IMR-90 (cell line): ENCODE results near the gene COL7A1.

Source experiments
- CEBPB ChIP-seq: IDR thresholded peaks from 2 replicates; pipeline ENCODE4 v1.6.1; 2012; ENCODE audit warnings: low read depth, low read length, improper control_type of control experiment
- CTCF ChIP-seq: conservative IDR thresholded peaks from 2 replicates; pipeline ENCODE4 v1.5.1; 2012; ENCODE audit warnings: mild to moderate bottlenecking, low read depth, low read length, improper control_type of control experiment
- FOS ChIP-seq: fragments of 150-350 bp; IDR thresholded peaks from 2 replicates; pipeline ENCODE4 v1.6.1; 2016; ENCODE audit warnings: low read depth, low read length
- MAFK ChIP-seq: IDR thresholded peaks from 2 replicates; pipeline ENCODE4 v1.6.1; 2012; ENCODE audit warnings: low read depth, low read length, improper control_type of control experiment
- MAZ ChIP-seq: IDR thresholded peaks from 2 replicates; pipeline ENCODE4 v1.6.1; 2012; ENCODE audit warnings: low read depth, mild to moderate bottlenecking, low read length, improper control_type of control experiment, moderate library complexity, borderline replicate concordance
- MXI1 ChIP-seq: IDR thresholded peaks from 2 replicates; pipeline ENCODE4 v1.6.1; 2012; ENCODE audit warnings: low read depth, mild to moderate bottlenecking, low read length, moderate library complexity, borderline replicate concordance
- NFE2L2 ChIP-seq: fragments of 150-350 bp; IDR thresholded peaks from 2 replicates; pipeline ENCODE4 v1.6.1; 2016; ENCODE audit warnings: low read depth, mild to moderate bottlenecking, low read length
- POLR2A ChIP-seq: IDR thresholded peaks from 2 replicates; pipeline ENCODE4 v1.6.1; 2012; ENCODE audit warnings: mild to moderate bottlenecking, low read depth, low read length
- RCOR1 ChIP-seq: IDR thresholded peaks from 2 replicates; pipeline ENCODE4 v1.6.1; 2012; ENCODE audit warnings: mild to moderate bottlenecking, low read length, improper control_type of control experiment; ENCODE audit not compliant: insufficient replicate concordance
- RFX5 ChIP-seq: IDR thresholded peaks from 2 replicates; pipeline ENCODE4 v1.8.0; 2012; ENCODE audit warnings: low read depth, mild to moderate bottlenecking, low read length, moderate library complexity
- SMC3 ChIP-seq: fragments of 150-350 bp; IDR thresholded peaks from 2 replicates; pipeline ENCODE4 v1.6.1; 2016; ENCODE audit warnings: low read depth, mild to moderate bottlenecking, antibody characterized with exemption, low read length, moderate library complexity
- USF2 ChIP-seq: fragments of 150-350 bp; IDR thresholded peaks from 2 replicates; pipeline ENCODE4 v1.6.1; 2017; ENCODE audit warnings: mild to moderate bottlenecking, antibody characterized with exemption, low read length, low read depth

- no peak for TF ChIP-seq NFE2L2
- TF ChIP-seq CTCF = no peak
- no peak for TF ChIP-seq MXI1
- no peak for TF ChIP-seq USF2
- TF ChIP-seq MAZ = no peak
- TF ChIP-seq POLR2A = no peak
- no peak for TF ChIP-seq CEBPB
- no peak for TF ChIP-seq MAFK
- TF ChIP-seq FOS = no peak
- TF ChIP-seq RFX5 = no peak
- no peak for TF ChIP-seq RCOR1
- no peak for TF ChIP-seq SMC3
Measured at GRCh38 chr3:48566401-48566760, 28.7 kb downstream of the COL7A1 start.
